Gastrocnemius medialis (tissue), 4 donors: Measurements from ENCODE around the gene CCDC172. TPM values are rescaled to one million over a fixed set of nuclear protein-coding genes. Genes with fewer than 3 reads are reported as not detected.

ENCODE experiments used
- ATAC-seq, 2 donors: fragments of 150-250 bp; one replicate each; pipeline ENCODE4 v1.9.1; 2016
- DNase-seq, 2 donors: peaks; one replicate each; pipeline ENCODE4 v3.0.0-alpha.2; 2019
- H3K27ac ChIP-seq, 4 donors: fragments of 200-600 bp; sonication (generic); 1 replicate in 1 of 4; 2 replicates in 3 of 4; pipeline ENCODE4 v1.5.1; 2016 to 2018; ENCODE audit warnings: mild to moderate bottlenecking in 2 of 4, moderate library complexity in 1 of 4
- H3K27me3 ChIP-seq, 3 donors: fragments of 200-600 bp; sonication (generic) in 2 of 3; 1 replicate in 1 of 3; 2 replicates in 2 of 3; pipeline versions ENCODE4 v1.5.1 to v1.6.0; 2016 to 2019; ENCODE audit warnings: mild to moderate bottlenecking in 1 of 3, moderate library complexity in 1 of 3
- H3K36me3 ChIP-seq, 2 donors: fragments of 200-600 bp; sonication (generic) in 1 of 2; one replicate each; pipeline ENCODE4 v1.5.1; 2017 to 2018
- H3K4me1 ChIP-seq, 2 donors: fragments of 200-600 bp; sonication (generic) in 1 of 2; one replicate each; pipeline ENCODE4 v1.5.1; 2016 to 2017; ENCODE audit warnings: mild to moderate bottlenecking in 2 of 2
- H3K4me3 ChIP-seq, 4 donors: fragments of 200-600 bp; sonication (generic) in 3 of 4; 1 replicate in 1 of 4; 2 replicates in 3 of 4; pipeline ENCODE4 v1.5.1; 2016 to 2019; ENCODE audit warnings: mild to moderate bottlenecking in 2 of 4
- H3K9me3 ChIP-seq, 3 donors: fragments of 200-600 bp; sonication (generic) in 2 of 3; 1 replicate in 1 of 3; 2 replicates in 2 of 3; pipeline ENCODE4 v1.5.1; 2016 to 2019
- CTCF ChIP-seq, 5 experiments: fragments of 450-650 bp in 3 of 5; fragments of 200-600 bp in 2 of 5; sonication (generic) in 2 of 5; IDR thresholded peaks in 4 of 5; conservative IDR thresholded peaks in 1 of 5; 1 replicate in 4 of 5; 2 replicates in 1 of 5; pipeline ENCODE4 v1.5.1; 2016 to 2019; ENCODE audit warnings: antibody characterized with exemption in 5 of 5, mild to moderate bottlenecking in 3 of 5, moderate library complexity in 3 of 5
- POLR2A ChIP-seq, 2 donors: fragments of 450-650 bp; IDR thresholded peaks; one replicate each; pipeline ENCODE4 v1.6.1; 2017; ENCODE audit warnings: antibody characterized with exemption in 2 of 2, mild to moderate bottlenecking in 2 of 2, moderate library complexity in 2 of 2
- in situ Hi-C, 4 donors: fragments of 200-750 bp; cut with MboI; loops; one replicate each; pipeline versions ENCODE4 v1.15.0 to v1.8.0; 2017; ENCODE audit warnings: low sequenced_read_pairs in 4 of 4
- intact Hi-C: fragments of 100-400 bp; cut with DNase I; formaldehyde crosslinking; loops from one replicate; pipeline ENCODE4 v1.15.1; 2023; ENCODE audit warnings: low total_unique reads
- total RNA-seq, 4 donors: library from RNA; depleted of rRNA; stranded (reverse); fragments of >200 nt; gene quantifications; one replicate each; pipeline versions ENCODE4 v1.1.0 to v1.2.3, GENCODE V29; 2016

Gene CCDC172
- total RNA-seq, 4 donors from 2014 or later: not detected

- no peak for ATAC-seq
Observed at GRCh38 chr10:116418389-116418788, 94.1 kb downstream of the CCDC172 start.

GRCh38 chr10:116421815-116422214 is 97.6 kb downstream of the CCDC172 start:
- TF ChIP-seq CTCF (IDR thresholded peaks at IDR 0.05 in 4 of 5, conservative IDR thresholded peaks at IDR 0.05 in 1 of 5): no peak
- TF ChIP-seq POLR2A (IDR thresholded peaks at IDR 0.05): no peak
- no peak for ATAC-seq
- no peaks in the 10 kb centered on the region for H3K27me3 ChIP-seq
- intact Hi-C loops (no loop called here), in situ Hi-C loops (no loop called here)
- no peak overlapping the region for H3K27ac ChIP-seq
- DNase-seq: no peak
- no peaks in the 10 kb centered on the region for H3K36me3 ChIP-seq
- H3K4me1 ChIP-seq: no peaks in the 10 kb centered on the region
- no peak overlapping the region for H3K4me3 ChIP-seq
- no peaks in the 10 kb centered on the region for H3K9me3 ChIP-seq

More at GRCh38 chr10:116418389-116418788, 94.1 kb downstream of the CCDC172 start:
- Histone ChIP-seq H3K9me3 (no peaks in the 10 kb centered on the region), H3K27ac (no peak overlapping the region), H3K4me1 (no peaks in the 10 kb centered on the region), H3K27me3 (no peaks in the 10 kb centered on the region), H3K36me3 (no peaks in the 10 kb centered on the region), H3K4me3 (no peak overlapping the region)
- intact Hi-C loops (no loop called here), in situ Hi-C loops (no loop called here)
- DNase-seq: no peak
- TF ChIP-seq CTCF (IDR thresholded peaks at IDR 0.05 in 4 of 5, conservative IDR thresholded peaks at IDR 0.05 in 1 of 5) (no peak), POLR2A (IDR thresholded peaks at IDR 0.05) (no peak)

GRCh38 chr10:116427671-116428070 is 103.4 kb downstream of the CCDC172 start, which contains the start of gene PNLIPRP3:
Gene PNLIPRP3, plus strand, starts transcription at chr10:116427847. Its CDS starts 166 bp downstream, at chr10:116428013.
- Histone ChIP-seq H3K27me3 (no peaks in the 10 kb centered on the region), H3K4me1 (no peaks in the 10 kb centered on the region), H3K27ac (no peak within 1 kb of the TSS), H3K9me3 (no peaks in the 10 kb centered on the region), H3K36me3 (no peaks in the 10 kb centered on the region), H3K4me3 (no peak within 1 kb of the TSS)
- in situ Hi-C loops: no loop called here
- no peak for TF ChIP-seq POLR2A (IDR thresholded peaks at IDR 0.05)
- no peak for TF ChIP-seq CTCF (IDR thresholded peaks at IDR 0.05 in 4 of 5, conservative IDR thresholded peaks at IDR 0.05 in 1 of 5)
- ATAC-seq (no peak), DNase-seq (no peak)
- intact Hi-C loops: no loop called here

GRCh38 chr10:116429288-116429977 is 105.2 kb downstream of the CCDC172 start:
- Histone ChIP-seq H3K36me3 (no peaks in the 10 kb centered on the region), H3K27ac (no peak overlapping the region), H3K4me1 (no peaks in the 10 kb centered on the region), H3K9me3 (no peaks in the 10 kb centered on the region), H3K4me3 (no peak overlapping the region), H3K27me3 (no peaks in the 10 kb centered on the region)
- in situ Hi-C loops (no loop called here), intact Hi-C loops (no loop called here)
- DNase-seq (no peak), ATAC-seq (no peak)
- TF ChIP-seq POLR2A (IDR thresholded peaks at IDR 0.05) (no peak), CTCF (IDR thresholded peaks at IDR 0.05 in 4 of 5, conservative IDR thresholded peaks at IDR 0.05 in 1 of 5) (no peak)

Other genes starting within 250 kb of the CCDC172 start
- gene GFRA1, start 51.2 kb upstream of the CCDC172 start, total RNA-seq: 10 to 100 TPM; 21.2 to 34.2 (median 25.2) TPM
- not detected for gene PNLIPRP3, start 103.4 kb downstream of the CCDC172 start, total RNA-seq
- gene PNLIP, start 221.5 kb downstream of the CCDC172 start, total RNA-seq: not detected